GM23338 (cell line): ENCODE results near the gene PALLD. TPM values are rescaled to one million over a fixed set of nuclear protein-coding genes. Genes with fewer than 3 reads are reported as not detected.

Source experiments
- ATAC-seq: fragments of 200-7000 bp; cut with Tn5 transposase; 3 replicates; pipeline ENCODE4 v1.9.1; 2020
- DNase-seq: peaks from one replicate; pipeline ENCODE4 v3.0.0-alpha.2; 2015; ENCODE audit warnings: low spot score
- H2AFZ ChIP-seq: fragments of 200-600 bp; sonication (generic); 2 replicates; pipeline ENCODE4 v1.8.0; 2016; ENCODE audit warnings: antibody characterized with exemption, mild to moderate bottlenecking, moderate library complexity
- H3F3A ChIP-seq: fragments of 200-600 bp; sonication (generic); replicated peaks from 2 replicates; pipeline ENCODE4 v1.8.0; 2017; ENCODE audit warnings: antibody characterized with exemption, mixed run types, low read depth
- H3K27ac ChIP-seq: fragments of 200-600 bp; sonication (generic); 2 replicates; pipeline ENCODE4 v1.6.1; 2016; ENCODE audit warnings: low read depth
- H3K27me3 ChIP-seq: fragments of 200-600 bp; sonication (generic); 2 replicates; pipeline ENCODE4 v1.8.0; 2016; ENCODE audit warnings: mild to moderate bottlenecking, mixed run types, moderate library complexity; ENCODE audit not compliant: insufficient read depth
- H3K36me3 ChIP-seq: fragments of 200-600 bp; sonication (generic); 2 replicates; pipeline ENCODE4 v1.8.0; 2016; ENCODE audit warnings: mild to moderate bottlenecking; ENCODE audit not compliant: insufficient read depth
- H3K4me1 ChIP-seq: fragments of 200-600 bp; sonication (generic); 2 replicates; pipeline ENCODE4 v1.8.0; 2016; ENCODE audit warnings: mild to moderate bottlenecking, moderate library complexity; ENCODE audit not compliant: insufficient read depth
- H3K4me2 ChIP-seq: fragments of 200-600 bp; sonication (generic); 2 replicates; pipeline ENCODE4 v1.7.1; 2017; ENCODE audit warnings: mixed run types
- H3K4me3 ChIP-seq: fragments of 200-600 bp; sonication (generic); 2 replicates; pipeline ENCODE4 v1.6.1; 2016; ENCODE audit warnings: mixed run types
- H3K79me2 ChIP-seq: fragments of 200-600 bp; sonication (generic); replicated peaks from 2 replicates; pipeline ENCODE4 v1.8.0; 2017; ENCODE audit warnings: mild to moderate bottlenecking; ENCODE audit not compliant: insufficient read depth
- H3K9me2 ChIP-seq: fragments of 200-600 bp; sonication (generic); 2 replicates; pipeline ENCODE4 v1.8.0; 2017; ENCODE audit not compliant: insufficient read depth
- H4K20me1 ChIP-seq: fragments of 200-600 bp; sonication (generic); replicated peaks from 2 replicates; pipeline ENCODE4 v1.8.0; 2017; ENCODE audit warnings: mild to moderate bottlenecking; ENCODE audit not compliant: insufficient read depth
- H3K27ac Mint-ChIP-seq: 2 replicates; pipeline ENCODE4 v1.8.0; 2020; ENCODE audit warnings: inconsistent platforms, mild to moderate bottlenecking, moderate library complexity, mixed read lengths
- H3K27me3 Mint-ChIP-seq: 3 replicates; pipeline ENCODE4 v1.8.0; 2022; ENCODE audit warnings: low read depth, mild to moderate bottlenecking, moderate library complexity, mixed read lengths, inconsistent platforms; ENCODE audit not compliant: insufficient read depth, poor library complexity
- H3K36me3 Mint-ChIP-seq: 3 replicates; pipeline ENCODE4 v1.8.0; 2021; ENCODE audit warnings: low read depth, mild to moderate bottlenecking, inconsistent platforms, moderate library complexity, mixed read lengths
- H3K4me1 Mint-ChIP-seq: 3 replicates; pipeline ENCODE4 v1.8.0; 2020; ENCODE audit warnings: mild to moderate bottlenecking, inconsistent platforms, mixed read lengths
- H3K4me3 Mint-ChIP-seq: 3 replicates; pipeline ENCODE4 v1.8.0; 2021; ENCODE audit warnings: moderate library complexity, mild to moderate bottlenecking, inconsistent platforms, mixed read lengths
- H3K9me3 Mint-ChIP-seq: 3 replicates; pipeline ENCODE4 v1.8.0; 2020; ENCODE audit warnings: moderate library complexity, mild to moderate bottlenecking, inconsistent platforms, mixed read lengths
- CREB1 ChIP-seq: fragments of 250-450 bp; sonication (Bioruptor Pico); IDR thresholded peaks from 2 replicates; pipeline ENCODE4 v1.5.0; 2020; ENCODE audit warnings: low read depth, mild to moderate bottlenecking, moderate library complexity
- ETS1 ChIP-seq: IDR thresholded peaks from 2 replicates; pipeline ENCODE4 v1.6.1; 2016; ENCODE audit warnings: antibody characterized with exemption
- EZH2 ChIP-seq: fragments of 200-600 bp; sonication (generic); IDR thresholded peaks from one replicate; pipeline ENCODE4 v1.8.0; 2017; ENCODE audit warnings: antibody characterized with exemption, mild to moderate bottlenecking, low read depth; ENCODE audit not compliant: unreplicated experiment
- JUNB ChIP-seq: IDR thresholded peaks from one replicate; pipeline ENCODE4 v1.6.1; 2016; ENCODE audit warnings: antibody characterized with exemption; ENCODE audit not compliant: unreplicated experiment
- NANOG ChIP-seq: IDR thresholded peaks from 2 replicates; pipeline ENCODE4 v1.6.1; 2016; ENCODE audit warnings: antibody characterized with exemption, borderline replicate concordance
- REST ChIP-seq: IDR thresholded peaks from one replicate; pipeline ENCODE4 v1.6.1; 2018; ENCODE audit warnings: antibody characterized with exemption; ENCODE audit not compliant: unreplicated experiment
- STAT1 ChIP-seq: IDR thresholded peaks from one replicate; pipeline ENCODE4 v1.6.1; 2016; ENCODE audit warnings: antibody characterized with exemption; ENCODE audit not compliant: unreplicated experiment
- ZNF114 ChIP-seq: fragments of 250-450 bp; sonication (Bioruptor Pico); IDR thresholded peaks from 2 replicates; pipeline ENCODE4 v1.5.0; 2020; ENCODE audit warnings: mild to moderate bottlenecking, moderate library complexity
- ZNF331 ChIP-seq: fragments of 250-450 bp; sonication (Bioruptor Pico); IDR thresholded peaks from 2 replicates; pipeline ENCODE4 v1.5.0; 2020; ENCODE audit warnings: low read depth, mild to moderate bottlenecking, moderate library complexity
- polyA plus RNA-seq: library from polyadenylated mRNA; unstranded; fragments of >200 nt; fragmentation: Nextera tagmentation; extraction: Ambion mirVana; gene quantifications from 2 replicates; pipeline ENCODE4 v1.2.1, GENCODE V29; 2016
- total RNA-seq: library from RNA; depleted of rRNA; stranded (reverse); fragments of >200 nt; shearing (Covaris generic); gene quantifications from 2 replicates; pipeline ENCODE4 v1.2.3, GENCODE V29; 2014

Gene PALLD
- total and polyA plus RNA-seq, 2 experiments from 2014 or later = 13.1 to 30.2 TPM

DNA sequence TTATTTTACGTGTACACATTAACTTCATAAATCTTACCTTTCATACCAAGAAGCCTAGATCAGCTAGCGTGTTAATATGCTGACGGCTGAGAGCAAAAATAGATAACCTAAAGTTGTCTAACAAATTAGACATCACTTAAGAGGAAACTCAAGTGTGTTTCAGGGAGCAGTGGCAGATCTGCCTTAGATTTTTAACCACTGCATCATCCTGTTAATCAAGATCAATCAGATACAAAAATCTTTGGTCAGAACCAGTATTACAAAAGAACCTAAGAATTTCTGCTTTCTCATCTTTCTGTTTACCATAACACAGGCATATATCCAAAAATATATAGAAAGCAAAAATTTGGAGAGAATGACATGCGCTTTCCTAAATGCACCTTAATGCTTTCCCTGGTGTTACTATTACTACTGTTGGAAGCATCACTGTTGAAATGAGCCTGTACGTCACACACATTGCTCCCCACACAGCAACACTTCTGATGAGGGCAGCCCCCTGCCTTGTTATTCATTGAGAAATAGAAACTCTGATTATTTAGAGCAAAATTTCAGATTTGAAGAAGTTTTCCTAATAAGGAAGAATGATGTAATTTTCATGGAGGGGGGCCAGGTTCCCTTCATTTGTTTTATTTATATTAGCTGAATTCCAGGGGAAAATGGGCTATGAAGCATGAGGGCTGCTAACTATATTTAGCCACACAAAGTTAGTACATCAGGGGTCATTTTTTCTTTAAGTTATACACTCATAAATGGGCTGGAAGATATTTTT lies 360.9 kb downstream of the PALLD start (continued):
- no peak for TF ChIP-seq CREB1 (CRISPR knock-in tag)
- TF ChIP-seq ZNF114 = no peak
- TF ChIP-seq JUNB = no peak
- no peak for TF ChIP-seq REST
- no peak for TF ChIP-seq ZNF331 (CRISPR knock-in tag)
- TF ChIP-seq NANOG = no peak

DNA sequence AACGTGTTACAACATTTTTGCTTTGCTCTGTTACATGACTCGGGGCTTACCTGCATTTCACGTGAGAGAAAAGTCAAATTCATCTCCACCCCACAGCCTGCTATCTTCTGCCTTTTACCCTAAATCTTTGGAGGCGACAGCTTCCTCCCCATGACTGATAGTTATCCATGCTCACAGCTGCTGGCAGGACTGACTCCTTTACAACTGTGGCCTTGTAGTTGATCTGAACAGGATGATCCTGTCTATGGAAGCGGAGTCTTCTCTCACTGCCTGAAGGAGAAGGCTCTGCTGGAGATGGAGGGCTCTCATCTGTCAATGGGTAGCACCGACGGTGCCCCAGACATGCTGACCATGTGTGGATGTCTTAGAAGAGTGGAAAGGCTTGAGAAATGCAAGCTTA lies 362.2 kb downstream of the PALLD start:
- Histone ChIP-seq H3K4me2 (no peak overlapping the region), H2AFZ (no peak overlapping the region), H3K27ac (no peak overlapping the region), H4K20me1 (no peaks in the 10 kb centered on the region), H3F3A (no peaks in the 10 kb centered on the region), H3K9me2 (peaks cover 3% of the 10 kb centered on the region; the same call in 1 of the 2 replicates), H3K4me3 (no peak overlapping the region), H3K27me3 (no peaks in the 10 kb centered on the region), H3K4me1 (peaks cover 4% of the 10 kb centered on the region), H3K36me3 (no peaks in the 10 kb centered on the region), H3K79me2 (no peaks in the 10 kb centered on the region)
- Mint-ChIP-seq H3K9me3 (no peaks in the 10 kb centered on the region), H3K27ac (peak overlapping the region; percentile 16; the same call in 1 of the 2 replicates), H3K4me3 (no peak overlapping the region), H3K27me3 (peaks cover 5% of the 10 kb centered on the region), H3K36me3 (peaks cover 14% of the 10 kb centered on the region; the same call in 2 of the 3 replicates), H3K4me1 (peaks cover 27% of the 10 kb centered on the region)
- ATAC-seq (no peak), DNase-seq (no peak)
- TF ChIP-seq ETS1 (no peak), EZH2 (no peak), STAT1 (no peak), CREB1 (CRISPR knock-in tag) (no peak)
